ENCODE results near the gene GRIK1.

Gene GRIK1

GRCh38 chr21:29654855-29655254 is 284.9 kb downstream of the GRIK1 start:
- TF ChIP-seq CTCF (IDR thresholded peaks at IDR 0.05; ENCODE audit: extremely low read depth, insufficient read depth, missing control alignments) = no peak
- in situ Hi-C loops (cut with MboI; ENCODE audit: low pct_unique_long_range_greater_than_20kb, low sequenced_read_pairs, unreplicated experiment) = no loop called here
- no peak for DNase-seq (ENCODE audit: low spot score)

- TF ChIP-seq CTCF (IDR thresholded peaks at IDR 0.05; ENCODE audit: extremely low read depth, insufficient read depth, missing control alignments) = no peak
- in situ Hi-C loops (cut with MboI; ENCODE audit: low pct_unique_long_range_greater_than_20kb, low sequenced_read_pairs, unreplicated experiment) = no loop called here
- no peak for DNase-seq (ENCODE audit: low spot score)
Measured at GRCh38 chr21:29654203-29654602, 285.6 kb downstream of the GRIK1 start.

- DNase-seq (ENCODE audit: low spot score) = no peak
- in situ Hi-C loops (cut with MboI; ENCODE audit: low pct_unique_long_range_greater_than_20kb, low sequenced_read_pairs, unreplicated experiment) = no loop called here
- no peak for TF ChIP-seq CTCF (IDR thresholded peaks at IDR 0.05; ENCODE audit: extremely low read depth, insufficient read depth, missing control alignments)
Measured at GRCh38 chr21:29650523-29651022, 289.2 kb downstream of the GRIK1 start.

DNA sequence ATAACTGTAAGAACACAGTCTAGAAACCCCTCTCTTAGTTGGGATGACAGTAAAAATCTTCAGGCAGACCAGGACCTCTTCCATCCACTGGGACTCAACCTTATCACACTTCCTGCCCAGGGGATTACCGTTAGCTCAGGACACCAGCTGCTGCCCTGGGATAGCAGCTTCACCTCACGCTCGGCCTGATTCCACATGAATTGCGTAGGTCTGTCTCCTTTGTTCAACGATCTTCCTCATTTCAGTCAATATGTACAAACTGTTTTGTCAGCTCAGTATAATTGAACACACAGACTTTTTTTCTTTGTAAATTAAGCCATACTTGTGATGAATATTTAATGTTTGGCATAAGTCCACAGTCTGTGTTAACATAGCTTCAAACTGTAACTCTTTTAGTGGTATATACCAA is 290.4 kb downstream of the GRIK1 start:
- in situ Hi-C loops (cut with MboI; ENCODE audit: low pct_unique_long_range_greater_than_20kb, low sequenced_read_pairs, unreplicated experiment) = no loop called here
- TF ChIP-seq CTCF (IDR thresholded peaks at IDR 0.05; ENCODE audit: extremely low read depth, insufficient read depth, missing control alignments) = no peak
- DNase-seq (ENCODE audit: low spot score) = no peak

DNA sequence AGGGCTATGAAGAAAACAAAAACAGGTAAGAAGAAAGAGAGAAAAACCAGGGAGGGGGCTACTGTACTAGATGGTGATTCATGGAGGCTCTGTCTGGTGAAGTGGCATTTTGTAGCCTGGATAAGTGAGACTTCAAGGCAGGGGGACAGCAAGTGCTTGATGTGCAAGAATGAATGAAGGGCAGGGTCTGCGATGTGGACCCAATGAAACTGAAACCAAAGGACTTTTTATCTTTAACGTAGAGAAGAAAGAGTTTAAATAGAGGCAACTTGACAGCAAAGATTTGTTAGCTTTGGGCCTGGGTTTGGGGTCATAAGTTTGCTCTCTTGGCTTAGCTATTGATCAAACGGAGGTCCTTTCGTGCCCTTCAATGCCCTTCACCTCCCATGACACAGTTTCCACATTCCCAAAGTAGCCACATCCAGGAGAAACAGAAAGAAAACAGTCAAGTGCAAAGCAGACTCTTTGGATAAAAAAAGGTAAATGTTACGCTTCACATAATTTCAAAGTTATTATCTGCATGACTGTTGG is 291.0 kb downstream of the GRIK1 start:
- in situ Hi-C loops (cut with MboI; ENCODE audit: low pct_unique_long_range_greater_than_20kb, low sequenced_read_pairs, unreplicated experiment) = no loop called here
- TF ChIP-seq CTCF (IDR thresholded peaks at IDR 0.05; ENCODE audit: extremely low read depth, insufficient read depth, missing control alignments) = no peak
- no peak for DNase-seq (ENCODE audit: low spot score)

- DNase-seq (ENCODE audit: low spot score) = no peak
- in situ Hi-C loops (cut with MboI; ENCODE audit: low pct_unique_long_range_greater_than_20kb, low sequenced_read_pairs, unreplicated experiment) = no loop called here
- no peak for TF ChIP-seq CTCF (IDR thresholded peaks at IDR 0.05; ENCODE audit: extremely low read depth, insufficient read depth, missing control alignments)
Measured at GRCh38 chr21:29647353-29647781, 292.4 kb downstream of the GRIK1 start.

All from GM13977 (cell line).